H9 (cell line): ENCODE results near the gene GLS2. TPM values are rescaled to one million over a fixed set of nuclear protein-coding genes. Genes with fewer than 3 reads are reported as not detected.

Experiments
- DNase-seq: peaks from one replicate; pipeline ENCODE4 v3.0.0-alpha.2; 2017
- H2AFZ ChIP-seq: one replicate; pipeline ENCODE4 v1.6.1; 2013; ENCODE audit warnings: mild to moderate bottlenecking, low read length, control low read depth, moderate library complexity
- H2AK5ac ChIP-seq: 2 replicates; pipeline ENCODE4 v1.6.1; 2013; ENCODE audit warnings: low read length, control low read depth, mixed read lengths; ENCODE audit not compliant: insufficient read length
- H2BK120ac ChIP-seq: one replicate; pipeline ENCODE4 v1.6.1; 2013; ENCODE audit warnings: low read depth, mild to moderate bottlenecking, low read length, control low read depth, inconsistent platforms; ENCODE audit not compliant: poor library complexity, severe bottlenecking
- H2BK12ac ChIP-seq: 2 replicates; pipeline ENCODE4 v1.6.1; 2013; ENCODE audit warnings: low read length, control low read depth, mixed read lengths, low read depth; ENCODE audit not compliant: insufficient read length
- H2BK15ac ChIP-seq: 2 replicates; pipeline ENCODE4 v1.6.1; 2013; ENCODE audit warnings: low read depth, low read length, control low read depth
- H2BK20ac ChIP-seq: one replicate; pipeline ENCODE4 v1.6.1; 2013; ENCODE audit warnings: low read depth, mild to moderate bottlenecking, low read length, control low read depth, inconsistent platforms; ENCODE audit not compliant: poor library complexity, severe bottlenecking
- H2BK5ac ChIP-seq: 2 replicates; pipeline ENCODE4 v1.6.1; 2013; ENCODE audit warnings: low read length, control low read depth, mixed read lengths; ENCODE audit not compliant: insufficient read length
- H3K14ac ChIP-seq: 2 replicates; pipeline ENCODE4 v1.6.1; 2013; ENCODE audit warnings: low read length, control low read depth; ENCODE audit not compliant: insufficient read depth
- H3K18ac ChIP-seq: 2 replicates; pipeline ENCODE4 v1.6.1; 2013; ENCODE audit warnings: low read depth, mild to moderate bottlenecking, mixed read lengths, low read length, control low read depth; ENCODE audit not compliant: insufficient read length
- H3K23ac ChIP-seq: 2 replicates; pipeline ENCODE4 v1.6.1; 2013; ENCODE audit warnings: low read length, control low read depth, mixed read lengths, low read depth; ENCODE audit not compliant: insufficient read length
- H3K23me2 ChIP-seq: 2 replicates; pipeline ENCODE4 v1.6.1; 2013; ENCODE audit warnings: low read depth, mild to moderate bottlenecking, mixed read lengths, low read length, control low read depth; ENCODE audit not compliant: insufficient read length, poor library complexity, severe bottlenecking
- H3K27ac ChIP-seq: 2 replicates; pipeline ENCODE4 v1.5.1; 2013; ENCODE audit warnings: low read length, control low read depth, mixed read lengths, low read depth; ENCODE audit not compliant: insufficient read length
- H3K27me3 ChIP-seq: 2 replicates; pipeline ENCODE4 v1.6.1; 2013; ENCODE audit warnings: low read length, control low read depth, inconsistent platforms; ENCODE audit not compliant: insufficient read depth
- H3K4ac ChIP-seq: 2 replicates; pipeline ENCODE4 v1.6.1; 2013; ENCODE audit warnings: low read depth, mild to moderate bottlenecking, control low read depth, inconsistent platforms, low read length, moderate library complexity
- H3K4me1 ChIP-seq: 2 replicates; pipeline ENCODE4 v1.6.1; 2013; ENCODE audit warnings: low read length, control low read depth, inconsistent platforms; ENCODE audit not compliant: insufficient read depth
- H3K4me2 ChIP-seq: 2 replicates; pipeline ENCODE4 v1.6.1; 2013; ENCODE audit warnings: low read length, control low read depth, mixed read lengths; ENCODE audit not compliant: insufficient read length, insufficient read depth
- H3K56ac ChIP-seq: 2 replicates; pipeline ENCODE4 v1.6.1; 2013; ENCODE audit warnings: low read depth, mild to moderate bottlenecking, mixed read lengths, low read length, control low read depth; ENCODE audit not compliant: insufficient read length
- H3K79me1 ChIP-seq: 2 replicates; pipeline ENCODE4 v1.6.1; 2013; ENCODE audit warnings: low read depth, mild to moderate bottlenecking, moderate library complexity, low read length, control low read depth, inconsistent platforms; ENCODE audit not compliant: insufficient read depth, poor library complexity, severe bottlenecking
- H3K79me2 ChIP-seq: 2 replicates; pipeline ENCODE4 v1.6.1; 2013; ENCODE audit warnings: low read length, control low read depth, inconsistent platforms; ENCODE audit not compliant: insufficient read depth
- H3K9ac ChIP-seq: 2 replicates; pipeline ENCODE4 v1.6.1; 2013; ENCODE audit warnings: low read length, control low read depth, mixed read lengths; ENCODE audit not compliant: insufficient read length; ENCODE audit errors: extremely low read depth
- H3K9me3 ChIP-seq: one replicate; pipeline ENCODE4 v1.6.1; 2013; ENCODE audit warnings: low read depth, low read length, inconsistent platforms; ENCODE audit not compliant: control insufficient read depth
- H3T11ph ChIP-seq: one replicate; pipeline ENCODE4 v1.6.1; 2013; ENCODE audit warnings: mild to moderate bottlenecking, low read length, control low read depth, inconsistent platforms
- H4K20me1 ChIP-seq: one replicate; pipeline ENCODE4 v1.6.1; 2013; ENCODE audit not compliant: control insufficient read depth, insufficient read length, insufficient read depth
- H4K5ac ChIP-seq: 2 replicates; pipeline ENCODE4 v1.6.1; 2013; ENCODE audit warnings: low read depth, mild to moderate bottlenecking, mixed read lengths, low read length, control low read depth; ENCODE audit not compliant: insufficient read length
- H4K8ac ChIP-seq: replicated peaks from 2 replicates; pipeline ENCODE4 v1.6.1; 2013; ENCODE audit warnings: low read length, control low read depth, mixed read lengths, low read depth; ENCODE audit not compliant: insufficient read length
- H4K91ac ChIP-seq: 2 replicates; pipeline ENCODE4 v1.6.1; 2013; ENCODE audit warnings: low read depth, mild to moderate bottlenecking, moderate library complexity, mixed read lengths, low read length, control low read depth; ENCODE audit not compliant: insufficient read length
- H3K27ac Mint-ChIP-seq, 3 experiments: 2 replicates in 2 of 3; 3 replicates in 1 of 3; pipeline ENCODE4 v1.8.0; 2020 to 2021; ENCODE audit warnings: mixed read lengths in 3 of 3, mild to moderate bottlenecking in 1 of 3, moderate library complexity in 1 of 3
- H3K27me3 Mint-ChIP-seq: 2 replicates; pipeline ENCODE4 v1.8.0; 2021; ENCODE audit warnings: low read depth, mild to moderate bottlenecking, moderate library complexity, mixed read lengths
- H3K36me3 Mint-ChIP-seq, 3 experiments: 2 replicates in 2 of 3; 3 replicates in 1 of 3; pipeline ENCODE4 v1.8.0; 2020 to 2021; ENCODE audit warnings: low read depth in 3 of 3, mixed read lengths in 3 of 3; ENCODE audit not compliant: insufficient read depth in 1 of 3
- H3K4me1 Mint-ChIP-seq, 2 experiments: 2 replicates each; pipeline ENCODE4 v1.8.0; 2020; ENCODE audit warnings: mixed read lengths in 2 of 2
- H3K4me3 Mint-ChIP-seq, 2 experiments: 2 replicates in 1 of 2; 3 replicates in 1 of 2; pipeline ENCODE4 v1.8.0; 2020 to 2021; ENCODE audit warnings: mild to moderate bottlenecking in 2 of 2, mixed read lengths in 2 of 2, moderate library complexity in 1 of 2
- H3K9me3 Mint-ChIP-seq, 2 experiments: 2 replicates in 1 of 2; 3 replicates in 1 of 2; pipeline ENCODE4 v1.8.0; 2020; ENCODE audit warnings: mild to moderate bottlenecking in 2 of 2, mixed read lengths in 2 of 2, moderate library complexity in 1 of 2
- CTCF ChIP-seq: fragments of 200-600 bp; sonication (generic); conservative IDR thresholded peaks from 3 replicates; pipeline ENCODE4 v1.8.0; 2021; ENCODE audit warnings: antibody characterized with exemption, mild to moderate bottlenecking
- WGBS: extraction: QIAGEN DNeasy Blood & Tissue Kit; methylation state at CpG from one replicate; pipeline ENCODE4 v1.1.7; 2013; ENCODE audit warnings: missing lambda C conversion rate, low lambda C conversion rate, mixed read lengths; ENCODE audit not compliant: insufficient read length; ENCODE audit errors: extremely low coverage; 5-methylcytosine and 5-hydroxymethylcytosine counted together
- total RNA-seq: library from RNA; stranded (reverse); gene quantifications from 2 replicates; pipeline ENCODE4 v1.2.1, GENCODE V29; 2021

The GLS2 gene
- total RNA-seq, 1 experiment from 2014 or later: 17.0 TPM

- Histone ChIP-seq H2BK12ac (no peak overlapping the region), H3T11ph (no peak overlapping the region), H2BK15ac (no peak overlapping the region), H2AFZ (no peak overlapping the region), H4K8ac (no peak overlapping the region), H3K79me2 (no peaks in the 10 kb centered on the region; the same call in 1 of the 2 replicates), H3K18ac (no peak overlapping the region), H2BK20ac (no peak overlapping the region), H2AK5ac (no peak overlapping the region), H3K79me1 (peaks cover 3% of the 10 kb centered on the region), H4K20me1 (no peaks in the 10 kb centered on the region), H3K4ac (no peak overlapping the region), H3K23ac (no peak overlapping the region), H3K14ac (no peak overlapping the region), H4K5ac (no peak overlapping the region), H2BK120ac (no peak overlapping the region), H3K4me2 (no peak overlapping the region), H3K23me2 (peaks cover 5% of the 10 kb centered on the region), H2BK5ac (no peak overlapping the region), H3K9me3 (no peaks in the 10 kb centered on the region), H3K4me1 (no peaks in the 10 kb centered on the region), H3K9ac (no peak overlapping the region), H3K27me3 (no peaks in the 10 kb centered on the region), H3K27ac (no peak overlapping the region), H4K91ac (no peak overlapping the region), H3K56ac (no peak overlapping the region)
- H3K27ac Mint-ChIP-seq: no peak overlapping the region
- H3K36me3 Mint-ChIP-seq: no peaks in the 10 kb centered on the region
- no peaks in the 10 kb centered on the region for H3K9me3 Mint-ChIP-seq
- H3K27me3 Mint-ChIP-seq: no peaks in the 10 kb centered on the region
- DNase-seq: no peak
- no CpG with 5 or more reads among the region's 1 CpG for WGBS
- peaks cover 18 to 27% of the 10 kb centered on the region in 2 experiments for H3K4me1 Mint-ChIP-seq
- TF ChIP-seq CTCF: no peak
- H3K4me3 Mint-ChIP-seq: no peak overlapping the region
Measured at GRCh38 chr12:56520506-56520905, 32.5 kb upstream of the GLS2 start.
